ENCODE results near the gene GSN. TPM values are rescaled to one million over a fixed set of nuclear protein-coding genes. Genes with fewer than 3 reads are reported as not detected.

The GSN gene
- total RNA-seq, 1 donor from 2014 or later = 758 TPM

- TF ChIP-seq, protein P1, sequence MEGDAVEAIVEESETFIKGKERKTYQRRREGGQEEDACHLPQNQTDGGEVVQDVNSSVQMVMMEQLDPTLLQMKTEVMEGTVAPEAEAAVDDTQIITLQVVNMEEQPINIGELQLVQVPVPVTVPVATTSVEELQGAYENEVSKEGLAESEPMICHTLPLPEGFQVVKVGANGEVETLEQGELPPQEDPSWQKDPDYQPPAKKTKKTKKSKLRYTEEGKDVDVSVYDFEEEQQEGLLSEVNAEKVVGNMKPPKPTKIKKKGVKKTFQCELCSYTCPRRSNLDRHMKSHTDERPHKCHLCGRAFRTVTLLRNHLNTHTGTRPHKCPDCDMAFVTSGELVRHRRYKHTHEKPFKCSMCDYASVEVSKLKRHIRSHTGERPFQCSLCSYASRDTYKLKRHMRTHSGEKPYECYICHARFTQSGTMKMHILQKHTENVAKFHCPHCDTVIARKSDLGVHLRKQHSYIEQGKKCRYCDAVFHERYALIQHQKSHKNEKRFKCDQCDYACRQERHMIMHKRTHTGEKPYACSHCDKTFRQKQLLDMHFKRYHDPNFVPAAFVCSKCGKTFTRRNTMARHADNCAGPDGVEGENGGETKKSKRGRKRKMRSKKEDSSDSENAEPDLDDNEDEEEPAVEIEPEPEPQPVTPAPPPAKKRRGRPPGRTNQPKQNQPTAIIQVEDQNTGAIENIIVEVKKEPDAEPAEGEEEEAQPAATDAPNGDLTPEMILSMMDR (IDR thresholded peaks at IDR 0.05; ENCODE audit: borderline replicate concordance) = no peak
- DNase-seq = no peak
- Histone ChIP-seq H3K4me1 (no peaks in the 10 kb centered on the region), H3K9me3 (replicated peaks) (no peaks in the 10 kb centered on the region), H3K27me3 (ENCODE audit: low read depth) (no peaks in the 10 kb centered on the region), H3K27ac (replicated peaks) (no peak overlapping the region), H3K4me3 (no peak overlapping the region), H3K36me3 (no peaks in the 10 kb centered on the region)
- intact Hi-C loops (cut with micrococcal nuclease) = no loop called here
Observed at GRCh38 chr9:121232251-121232650, 35.7 kb upstream of the GSN start.

DNA sequence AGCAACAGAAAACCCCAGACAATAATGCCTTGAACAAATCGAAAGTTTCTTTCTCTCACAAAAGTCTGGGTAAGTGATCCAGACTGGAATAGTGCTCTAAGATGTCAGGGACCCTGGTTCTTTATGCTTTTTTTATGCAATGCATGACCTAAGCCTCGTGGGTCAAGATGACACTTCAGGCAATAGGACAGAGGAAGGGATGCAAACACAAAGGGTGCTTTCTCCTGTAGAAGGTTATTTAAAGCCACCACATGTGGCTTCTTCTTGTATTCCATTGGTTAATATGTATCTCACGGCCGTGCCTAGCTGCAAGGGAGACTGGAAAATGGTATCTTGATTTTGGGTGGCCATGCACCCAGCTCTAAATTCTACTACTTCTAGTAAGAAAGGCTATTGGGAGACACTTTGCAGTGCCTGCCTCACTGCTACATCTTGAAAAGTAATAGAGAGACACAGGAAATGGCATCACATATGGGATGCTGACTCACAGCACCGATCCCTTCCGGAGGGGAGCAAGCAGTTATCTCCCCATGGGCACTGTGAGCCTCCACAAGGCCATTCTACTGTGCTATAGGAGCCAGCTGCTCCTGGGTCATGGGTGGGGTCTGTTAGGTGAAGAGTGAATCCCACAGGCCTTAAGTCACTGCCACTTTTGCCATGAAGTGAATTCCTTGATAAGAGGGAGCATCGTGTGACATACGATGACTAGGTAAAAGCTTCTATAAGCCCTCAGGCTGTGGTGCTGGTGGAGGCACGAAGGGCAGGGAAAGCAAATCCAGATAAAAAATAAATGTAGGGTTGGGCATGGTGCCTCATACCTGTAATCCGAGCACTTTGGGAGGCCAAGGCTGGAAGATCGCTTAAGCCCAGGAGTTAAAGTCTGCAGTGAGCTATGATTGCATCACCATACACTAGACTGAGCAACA lies 33.8 kb upstream of the GSN start:
- no peak overlapping the region for H3K4me3 ChIP-seq
- H3K36me3 ChIP-seq = no peaks in the 10 kb centered on the region
- TF ChIP-seq, protein P1 (IDR thresholded peaks at IDR 0.05; ENCODE audit: borderline replicate concordance) = no peak
- intact Hi-C loops (cut with micrococcal nuclease) = no loop called here
- H3K4me1 ChIP-seq = no peaks in the 10 kb centered on the region
- H3K9me3 ChIP-seq (replicated peaks) = no peaks in the 10 kb centered on the region
- H3K27me3 ChIP-seq (ENCODE audit: low read depth) = no peaks in the 10 kb centered on the region
- DNase-seq = no peak
- no peak overlapping the region for H3K27ac ChIP-seq (replicated peaks)

DNA sequence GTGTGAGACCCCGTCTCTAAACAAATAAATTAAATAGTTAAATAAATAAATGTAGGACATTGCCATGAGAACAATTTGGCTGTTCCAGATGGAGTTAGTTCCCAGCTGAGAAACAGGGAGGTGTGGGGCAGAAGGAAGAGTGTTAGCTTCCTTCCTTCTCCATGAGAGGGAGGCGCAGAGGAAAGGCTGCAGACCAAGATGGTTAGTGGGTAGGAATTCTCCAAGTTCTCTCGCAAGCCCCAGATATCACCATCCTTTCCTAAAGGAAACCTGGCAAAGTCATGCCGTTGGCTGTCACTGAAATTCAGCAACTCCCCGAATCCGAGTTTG lies 33.2 kb upstream of the GSN start:
- Histone ChIP-seq H3K36me3 (no peaks in the 10 kb centered on the region), H3K4me1 (no peaks in the 10 kb centered on the region), H3K27me3 (ENCODE audit: low read depth) (no peaks in the 10 kb centered on the region), H3K4me3 (no peak overlapping the region), H3K27ac (replicated peaks) (no peak overlapping the region), H3K9me3 (replicated peaks) (no peaks in the 10 kb centered on the region)
- DNase-seq = no peak
- TF ChIP-seq, protein P1 (IDR thresholded peaks at IDR 0.05; ENCODE audit: borderline replicate concordance) = no peak
- intact Hi-C loops (cut with micrococcal nuclease) = no loop called here

DNA sequence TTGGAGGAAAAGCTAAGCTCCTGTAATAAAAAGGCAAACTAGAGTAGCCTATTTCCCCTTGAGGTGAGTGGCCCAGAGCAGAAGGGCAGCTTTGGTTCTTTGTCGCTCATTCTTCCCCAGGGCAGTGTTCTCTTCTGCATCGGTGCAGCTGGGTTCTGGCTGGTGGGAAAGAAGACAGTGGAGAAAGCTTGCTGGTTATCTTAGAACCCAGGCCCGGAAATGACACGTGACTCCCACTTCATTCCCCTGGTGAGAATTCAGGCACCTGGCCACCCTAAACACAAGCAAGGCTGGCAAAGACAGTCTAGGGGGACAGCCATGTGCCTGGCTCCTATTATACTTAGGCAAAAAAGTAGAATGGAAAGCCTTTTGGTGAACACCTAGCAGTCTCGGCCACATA lies 32.5 kb upstream of the GSN start:
- Histone ChIP-seq H3K27me3 (ENCODE audit: low read depth) (no peaks in the 10 kb centered on the region), H3K4me1 (no peaks in the 10 kb centered on the region), H3K4me3 (no peak overlapping the region), H3K36me3 (no peaks in the 10 kb centered on the region), H3K9me3 (replicated peaks) (no peaks in the 10 kb centered on the region), H3K27ac (replicated peaks) (no peak overlapping the region)
- intact Hi-C loops (cut with micrococcal nuclease) = no loop called here
- no peak for DNase-seq
- TF ChIP-seq, protein P1 (IDR thresholded peaks at IDR 0.05; ENCODE audit: borderline replicate concordance) = no peak

DNA sequence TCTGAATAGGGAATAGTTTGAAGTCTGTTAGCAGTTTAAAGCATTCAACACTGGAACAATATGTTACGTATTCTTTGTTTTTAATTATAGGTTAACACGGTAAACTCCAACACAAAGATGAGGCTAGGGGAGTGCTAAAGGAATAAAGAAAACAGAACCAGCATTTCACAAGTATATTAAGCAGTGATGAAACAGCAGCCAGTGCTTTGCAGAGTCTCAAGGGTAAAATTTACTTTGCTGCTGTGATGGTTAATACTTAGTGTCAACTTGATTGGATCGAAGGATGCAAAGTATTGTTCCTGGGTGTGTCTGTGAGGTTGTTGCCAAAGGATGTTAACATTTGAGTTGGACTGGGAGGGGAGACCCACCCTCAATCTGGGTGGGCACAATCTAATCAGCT lies 30.0 kb upstream of the GSN start:
- TF ChIP-seq, protein P1 (IDR thresholded peaks at IDR 0.05; ENCODE audit: borderline replicate concordance) = no peak
- no peak overlapping the region for H3K27ac ChIP-seq (replicated peaks)
- no peak for DNase-seq
- no peaks in the 10 kb centered on the region for H3K9me3 ChIP-seq (replicated peaks)
- no peaks in the 10 kb centered on the region for H3K4me1 ChIP-seq
- intact Hi-C loops (cut with micrococcal nuclease) = no loop called here
- no peaks in the 10 kb centered on the region for H3K36me3 ChIP-seq
- no peaks in the 10 kb centered on the region for H3K27me3 ChIP-seq (ENCODE audit: low read depth)
- no peak overlapping the region for H3K4me3 ChIP-seq
